ENCODE measurements around the gene KMO.

Gene KMO

GRCh38 chr1:241542199-241542907, 10.2 kb downstream of the KMO start:
- no peak for DNase-seq (ENCODE audit: low read depth)

GRCh38 chr1:241548008-241548407, 15.8 kb downstream of the KMO start:
- no peak for DNase-seq (ENCODE audit: low read depth)

- no peak for DNase-seq (ENCODE audit: low read depth)
Observed at GRCh38 chr1:241550318-241550717, 18.1 kb downstream of the KMO start.

- DNase-seq (ENCODE audit: low read depth), result peak; percentile 44
Observed at GRCh38 chr1:241551759-241552638, 19.8 kb downstream of the KMO start.

GRCh38 chr1:241553886-241554592, 21.9 kb downstream of the KMO start:
- no peak for DNase-seq (ENCODE audit: low read depth)

GRCh38 chr1:241555526-241555925, 23.3 kb downstream of the KMO start:
- DNase-seq (ENCODE audit: low read depth), result no peak

- DNase-seq (ENCODE audit: low read depth), result no peak
Observed at GRCh38 chr1:241557031-241557430, 24.9 kb downstream of the KMO start.

- DNase-seq (ENCODE audit: low read depth), result no peak
Observed at GRCh38 chr1:241557551-241558193, 25.5 kb downstream of the KMO start.

GRCh38 chr1:241560146-241560848, 28.1 kb downstream of the KMO start:
- DNase-seq (ENCODE audit: low read depth), result no peak

- no peak for DNase-seq (ENCODE audit: low read depth)
Observed at GRCh38 chr1:241560849-241561187, 28.6 kb downstream of the KMO start.

- DNase-seq (ENCODE audit: low read depth), result no peak
Observed at GRCh38 chr1:241569848-241570247, 37.7 kb downstream of the KMO start.

GRCh38 chr1:241574154-241574553, 42.0 kb downstream of the KMO start:
- DNase-seq (ENCODE audit: low read depth), result no peak

GRCh38 chr1:241579434-241579833, 47.3 kb downstream of the KMO start:
- DNase-seq (ENCODE audit: low read depth), result no peak

- DNase-seq (ENCODE audit: low read depth), result no peak
Observed at GRCh38 chr1:241582921-241583321, 50.7 kb downstream of the KMO start.

GRCh38 chr1:241586905-241587512, 54.8 kb downstream of the KMO start:
- no peak for DNase-seq (ENCODE audit: low read depth)

GRCh38 chr1:241589521-241589920, 57.3 kb downstream of the KMO start:
- no peak for DNase-seq (ENCODE audit: low read depth)

GRCh38 chr1:241590719-241591118, 58.5 kb downstream of the KMO start:
- no peak for DNase-seq (ENCODE audit: low read depth)

GRCh38 chr1:241591317-241591716, 59.1 kb downstream of the KMO start:
- no peak for DNase-seq (ENCODE audit: low read depth)

- DNase-seq (ENCODE audit: low read depth), result no peak
Observed at GRCh38 chr1:241591736-241592135, 59.6 kb downstream of the KMO start.

- no peak for DNase-seq (ENCODE audit: low read depth)
Observed at GRCh38 chr1:241592273-241592958, 60.2 kb downstream of the KMO start.

- no peak for DNase-seq (ENCODE audit: low read depth)
Observed at GRCh38 chr1:241593186-241593585, 61.0 kb downstream of the KMO start.

Data from activated T-cell treated with anti-CD3 and anti-CD28 coated beads for 24 hours (primary cell).